Activated gamma-delta T cell treated with anti-CD3 and anti-CD28 coated beads, Interleukin-2, amount 50 U/mL, for 16 hours (primary cell): ENCODE results near the gene ITGB3.
"Not testable (repeated sequence)": the region's sequence is repeated elsewhere in the genome, so short reads cannot be mapped to it uniquely, and the experiment has no call there.

ENCODE experiments used
- DNase-seq: peaks from one replicate; pipeline ENCODE4 v3.0.0-alpha.2; 2020; ENCODE audit warnings: low read depth

Gene ITGB3

GRCh38 chr17:47223007-47223406 is 30.6 kb upstream of the ITGB3 start:
- DNase-seq = no peak

GRCh38 chr17:47223460-47223859 is 30.2 kb upstream of the ITGB3 start:
- no peak for DNase-seq

- DNase-seq = not testable (repeated sequence)
Measured at GRCh38 chr17:47224077-47224476, 29.6 kb upstream of the ITGB3 start.

DNA sequence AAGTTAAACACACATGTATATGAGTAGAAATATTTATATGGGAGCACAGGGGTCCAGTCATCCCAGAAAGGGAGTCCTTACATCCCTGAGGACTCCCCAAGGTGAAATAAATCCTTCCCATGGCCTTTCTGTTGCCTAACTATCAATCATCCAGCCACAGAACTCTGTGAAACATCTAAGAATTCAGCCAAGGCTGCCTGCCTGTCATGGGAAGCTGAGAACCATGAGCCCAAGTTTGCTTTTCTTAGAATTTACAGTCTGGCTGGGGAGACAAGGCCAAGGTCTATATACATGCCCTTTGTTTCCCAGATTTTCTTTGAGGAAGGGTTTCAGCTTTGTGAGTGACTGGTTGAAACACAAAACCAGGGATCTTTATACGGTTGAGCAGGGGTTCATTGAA is 28.7 kb upstream of the ITGB3 start:
- DNase-seq = no peak

DNA sequence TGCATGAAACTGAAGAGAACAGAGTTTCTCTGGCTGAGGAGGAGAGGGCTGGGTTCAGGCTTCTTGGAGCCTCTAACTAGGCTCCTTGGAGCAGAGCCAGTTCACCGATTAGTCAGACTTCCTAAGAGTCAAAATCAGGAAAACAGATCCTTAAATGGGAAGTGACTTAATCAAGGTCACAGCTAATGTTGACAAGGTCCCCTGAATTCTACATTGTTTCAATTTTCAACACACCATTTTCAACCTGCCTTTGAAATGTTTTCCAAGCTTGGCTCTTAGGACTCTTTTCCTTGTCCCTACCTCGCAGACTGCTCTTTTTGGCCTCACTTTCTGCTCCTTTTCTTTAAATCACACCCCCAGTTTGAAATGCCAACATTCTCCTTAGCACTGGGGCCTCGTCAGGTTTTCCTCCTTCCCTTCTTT is 28.2 kb upstream of the ITGB3 start:
- DNase-seq = no peak

GRCh38 chr17:47225911-47226688 is 27.5 kb upstream of the ITGB3 start:
- DNase-seq = no peak

GRCh38 chr17:47227862-47228261 is 25.8 kb upstream of the ITGB3 start:
- DNase-seq = no peak

DNA sequence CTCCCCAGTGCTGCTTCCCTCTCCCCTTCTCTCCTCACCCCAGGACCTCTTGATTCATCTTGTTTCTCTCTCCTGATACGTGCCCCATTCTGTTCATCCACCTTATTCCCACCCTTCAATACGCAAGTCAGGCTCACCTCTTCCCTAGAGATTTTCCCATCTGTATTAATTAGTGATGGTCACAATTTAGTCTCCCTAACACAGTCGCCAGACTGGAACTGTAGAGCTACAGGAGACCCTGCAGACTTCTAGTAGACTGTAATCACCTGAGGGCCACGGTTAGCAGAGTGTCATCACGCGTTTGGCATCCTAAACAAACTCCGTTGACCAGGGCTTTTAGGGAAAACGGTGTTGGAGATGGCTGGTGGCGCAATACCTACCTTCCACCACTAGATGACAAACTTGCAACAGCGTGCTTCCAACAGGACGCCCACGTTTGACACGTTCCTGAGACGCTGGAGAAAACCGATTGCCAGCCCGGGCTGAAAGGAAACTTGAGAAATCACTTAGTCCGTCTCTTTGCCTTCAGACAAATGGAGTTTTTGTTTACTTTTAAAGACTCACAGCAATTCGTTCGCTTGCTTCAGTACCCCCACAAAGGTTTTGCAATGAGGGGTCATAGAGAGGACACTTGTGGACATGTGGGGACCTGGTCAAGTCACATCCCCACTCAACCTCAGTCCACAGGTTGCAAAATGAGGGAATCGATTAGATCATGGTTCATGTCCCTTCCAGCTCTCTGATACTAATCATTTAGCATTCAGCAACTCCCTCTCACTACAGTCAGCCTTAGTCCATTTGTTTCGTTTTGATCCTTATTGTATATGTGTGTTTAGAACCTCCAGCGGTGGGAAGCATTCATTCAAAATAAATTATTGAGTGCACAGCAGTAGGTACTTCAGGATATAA is 23.8 kb upstream of the ITGB3 start:
- peak; percentile 49 for DNase-seq

GRCh38 chr17:47230864-47231263 is 22.8 kb upstream of the ITGB3 start:
- no peak for DNase-seq

DNA sequence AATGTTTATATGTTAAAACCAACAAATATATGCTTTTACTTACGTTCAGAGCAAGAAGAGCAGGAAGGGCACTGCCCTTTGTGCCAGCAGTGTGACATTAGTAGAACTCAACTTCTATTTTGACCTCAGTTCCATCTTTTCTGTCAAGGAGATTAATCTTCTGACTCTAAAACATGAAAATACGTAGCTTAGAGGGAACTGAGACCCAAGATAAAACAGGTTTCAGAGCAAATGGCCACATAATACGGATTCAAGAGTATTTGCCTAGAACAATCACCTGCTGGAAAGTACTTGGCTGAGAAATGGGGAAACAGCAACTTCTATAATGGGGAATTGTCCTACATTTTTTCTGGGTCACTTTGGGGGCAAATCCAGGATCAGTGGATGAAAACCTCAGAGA is 22.3 kb upstream of the ITGB3 start:
- DNase-seq = no peak

- DNase-seq = no peak
Measured at GRCh38 chr17:47231866-47232265, 21.8 kb upstream of the ITGB3 start.

DNA sequence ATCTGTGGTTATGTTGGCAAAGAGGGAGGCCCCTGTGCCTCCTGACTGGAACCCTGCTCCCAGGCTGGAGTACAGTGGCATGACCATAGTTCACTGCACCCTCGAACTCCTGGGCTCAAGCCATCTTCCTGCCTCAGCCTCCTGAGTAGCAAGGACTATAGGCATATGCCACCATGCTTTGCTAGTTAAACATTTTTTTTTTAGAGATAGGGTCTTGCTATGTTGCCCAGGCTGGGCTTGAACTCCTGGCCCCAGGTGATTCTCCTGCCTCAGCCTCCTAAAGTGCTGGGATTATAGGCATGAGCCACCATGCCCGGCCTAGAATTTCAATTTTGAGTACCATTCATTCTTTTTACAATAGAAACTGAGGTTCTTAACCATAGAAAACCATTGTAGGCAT is 21.2 kb upstream of the ITGB3 start:
- no peak for DNase-seq

GRCh38 chr17:47235506-47235905 is 18.1 kb upstream of the ITGB3 start:
- no peak for DNase-seq

GRCh38 chr17:47235923-47236322 is 17.7 kb upstream of the ITGB3 start:
- no peak for DNase-seq

GRCh38 chr17:47237841-47238240 is 15.8 kb upstream of the ITGB3 start:
- no peak for DNase-seq

DNA sequence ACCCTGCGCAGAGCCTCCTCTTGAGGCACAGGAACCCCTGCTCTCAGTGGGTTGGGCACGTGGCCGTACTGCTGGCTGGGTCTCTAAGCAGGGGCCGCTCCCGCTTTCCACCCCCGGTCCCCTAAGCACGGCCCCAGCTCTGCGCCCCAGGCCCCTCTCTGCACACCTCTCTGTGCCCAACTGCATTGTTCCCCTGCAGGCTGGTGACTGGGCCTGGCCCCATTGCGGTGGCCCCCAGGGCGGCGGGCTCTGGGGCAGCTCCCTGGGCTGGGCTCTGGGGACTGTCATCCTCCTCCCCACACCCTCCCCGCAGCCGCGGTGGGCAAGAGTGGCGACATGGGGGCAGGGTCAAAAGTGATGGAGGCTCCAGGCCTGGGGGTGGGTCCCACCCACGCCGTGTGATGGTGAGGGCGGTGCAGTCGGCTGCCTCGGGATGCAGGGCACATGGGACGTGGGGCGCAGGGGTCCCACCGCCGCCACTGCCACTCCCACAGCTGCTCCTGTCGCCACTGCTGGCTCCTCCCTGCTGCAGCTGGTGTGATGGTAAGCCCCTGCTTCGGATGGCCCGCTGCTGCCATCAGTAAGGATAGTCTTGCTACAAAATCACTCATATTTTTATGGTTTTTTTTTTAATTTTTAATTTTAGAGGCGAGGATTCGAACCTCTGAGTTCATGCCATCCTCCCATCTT is 15.2 kb upstream of the ITGB3 start:
- DNase-seq = no peak

GRCh38 chr17:47239619-47239966 is 14.0 kb upstream of the ITGB3 start:
- no peak for DNase-seq

GRCh38 chr17:47239967-47240651 is 13.5 kb upstream of the ITGB3 start:
- no peak for DNase-seq

DNA sequence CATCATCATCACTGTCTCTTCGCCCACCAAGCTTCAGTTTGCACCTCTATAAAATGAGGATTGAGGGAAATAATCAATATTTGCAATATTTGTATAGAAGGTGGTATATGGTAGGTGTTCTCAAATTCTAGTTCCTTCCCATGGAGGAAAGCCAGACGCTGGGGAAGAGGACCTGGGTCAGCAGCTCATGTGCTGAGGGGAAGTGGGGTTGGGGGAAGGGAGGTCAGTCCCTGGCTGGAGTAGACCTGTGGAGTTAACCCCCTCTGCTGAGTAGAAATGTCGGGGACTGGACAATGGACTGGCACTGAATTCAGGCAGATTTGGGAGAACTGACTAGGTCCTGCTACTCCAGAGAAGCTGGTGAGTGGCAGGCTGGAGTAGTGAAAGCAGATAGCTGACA is 12.8 kb upstream of the ITGB3 start:
- no peak for DNase-seq

DNA sequence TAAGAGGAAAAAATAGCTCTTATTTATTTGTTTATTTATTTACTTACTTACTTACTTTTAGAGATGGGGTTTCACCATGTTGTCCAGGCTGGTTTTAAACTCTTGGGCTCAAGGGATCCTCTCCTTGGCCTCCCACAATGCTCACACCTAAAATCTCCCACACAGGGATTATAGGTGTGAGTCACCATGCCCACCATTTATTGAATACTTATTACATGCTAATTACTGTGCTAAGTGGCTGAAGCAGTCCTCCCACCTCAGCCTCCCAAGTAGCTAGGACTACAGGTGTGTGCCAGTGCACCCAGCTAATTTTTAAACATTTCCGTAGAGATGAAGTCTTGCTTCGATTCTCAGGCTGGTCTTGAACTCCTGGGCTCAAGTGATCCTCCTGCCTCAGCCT is 11.0 kb upstream of the ITGB3 start:
- no peak for DNase-seq

DNA sequence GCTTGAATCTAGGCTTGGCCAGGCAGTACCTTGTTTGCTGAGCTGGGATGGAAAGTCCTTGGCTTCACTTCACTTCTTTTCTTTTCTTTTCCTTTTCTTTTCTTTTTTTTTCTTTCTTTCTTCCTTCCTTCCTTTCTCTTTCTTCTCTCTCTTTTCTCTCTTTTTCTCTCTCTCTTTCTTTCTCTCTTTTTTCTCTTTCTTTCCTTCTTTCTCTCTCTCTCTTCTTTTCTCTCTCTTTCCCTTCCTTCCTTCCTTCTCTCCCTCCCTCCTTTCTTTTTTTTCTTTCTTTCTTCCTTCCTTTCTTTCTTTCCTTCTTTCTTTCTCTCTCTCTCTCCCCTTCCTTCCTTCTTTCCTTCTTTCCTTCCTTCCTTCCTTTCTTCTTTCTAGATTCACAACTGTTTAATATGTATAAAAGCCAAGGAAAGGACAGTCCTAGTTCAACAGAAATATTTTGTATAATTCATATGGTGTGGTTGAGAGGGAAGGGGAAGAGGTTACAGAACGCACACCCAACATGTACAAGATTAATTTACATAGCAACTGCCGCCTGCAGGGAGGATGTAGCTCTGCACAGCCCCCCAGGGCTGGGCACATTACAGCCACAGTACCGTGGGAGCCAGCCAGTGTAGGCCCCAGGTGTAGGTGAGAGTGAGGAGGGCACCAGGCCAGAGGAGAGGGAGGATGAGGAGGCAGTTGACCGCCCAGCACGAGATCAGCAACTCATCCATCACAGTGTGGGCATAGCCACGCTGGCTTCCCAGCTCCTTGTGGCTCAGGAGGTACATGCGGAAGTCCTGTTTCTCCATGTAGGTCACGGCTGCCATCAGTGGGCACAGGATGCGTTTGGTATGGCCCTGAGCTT is 9.7 kb upstream of the ITGB3 start:
- DNase-seq = no peak
